HepG2 (cell line): Measurements from ENCODE around the gene ZNF714. TPM values are rescaled to one million over a fixed set of nuclear protein-coding genes. Genes with fewer than 3 reads are reported as not detected.

Experiments
- HNF4A ChIP-seq: sonication (generic); formaldehyde crosslinking; IDR thresholded peaks from 2 replicates; pipeline ENCODE4 v1.4.0; 2020; ENCODE audit warnings: missing genetic modification reagents
- MTA3 ChIP-seq: sonication (generic); formaldehyde crosslinking; IDR thresholded peaks from 2 replicates; pipeline ENCODE4 v1.4.0; 2020; ENCODE audit warnings: missing genetic modification reagents
- NFE2L2 ChIP-seq: fragments of 150-350 bp; IDR thresholded peaks from 2 replicates; pipeline ENCODE4 v1.6.1; 2014; ENCODE audit warnings: low read length
- NR2F6 ChIP-seq, 2 experiments: IDR thresholded peaks; 2 replicates each; pipeline ENCODE4 v1.6.1; 2016; ENCODE audit warnings: antibody characterized with exemption in 1 of 2, mild to moderate bottlenecking in 1 of 2
- RCOR2 ChIP-seq: IDR thresholded peaks from 2 replicates; pipeline ENCODE4 v1.6.1; 2016; ENCODE audit warnings: missing biosample characterization, missing genetic modification reagents
- SNAI1 ChIP-seq: sonication (generic); formaldehyde crosslinking; IDR thresholded peaks from 2 replicates; pipeline ENCODE4 v1.5.0; 2020; ENCODE audit warnings: mild to moderate bottlenecking, missing genetic modification reagents, borderline replicate concordance
- SP140L ChIP-seq: sonication (generic); formaldehyde crosslinking; IDR thresholded peaks from 2 replicates; pipeline ENCODE4 v1.4.0; 2020; ENCODE audit warnings: missing genetic modification reagents, borderline replicate concordance
- ZIK1 ChIP-seq: sonication (generic); formaldehyde crosslinking; IDR thresholded peaks from 2 replicates; pipeline ENCODE4 v1.5.0; 2020; ENCODE audit warnings: mild to moderate bottlenecking, low read depth, missing genetic modification reagents, borderline replicate concordance
- ZNF124 ChIP-seq: sonication (generic); formaldehyde crosslinking; IDR thresholded peaks from 2 replicates; pipeline ENCODE4 v1.4.0; 2020; ENCODE audit warnings: missing genetic modification reagents
- ZNF224 ChIP-seq: sonication (generic); formaldehyde crosslinking; IDR thresholded peaks from 2 replicates; pipeline ENCODE4 v1.5.0; 2020; ENCODE audit warnings: mild to moderate bottlenecking, missing genetic modification reagents
- ZSCAN21 ChIP-seq: sonication (generic); formaldehyde crosslinking; IDR thresholded peaks from 2 replicates; pipeline ENCODE4 v1.8.0; 2022; ENCODE audit warnings: mild to moderate bottlenecking, missing genetic modification reagents, moderate library complexity, borderline replicate concordance
- ZSCAN30 ChIP-seq: sonication (generic); formaldehyde crosslinking; IDR thresholded peaks from 2 replicates; pipeline ENCODE4 v1.5.0; 2020; ENCODE audit warnings: mild to moderate bottlenecking, missing genetic modification reagents
- polyA plus RNA-seq, 8 experiments: library from polyadenylated mRNA; depleted of rRNA in 3 of 8; stranded (reverse) in 7 of 8; unstranded in 1 of 8; fragments of >200 nt; fragmentation: Illumina TruSeq in 4 of 8; extraction: Trizol in 4 of 8; gene quantifications; 2 replicates each; pipeline versions ENCODE4 v1.2.1 to v1.2.3, GENCODE V29; 2011 to 2016; ENCODE audit warnings: low read depth in 4 of 8, missing spikeins in 1 of 8, mixed read lengths in 1 of 8; ENCODE audit not compliant: insufficient read depth in 1 of 8
- total RNA-seq, 5 experiments: library from RNA; depleted of rRNA; stranded (reverse); fragments of >200 nt; fragmentation: Illumina TruSeq; extraction: Trizol; gene quantifications; 2 replicates each; pipeline ENCODE4 v1.2.3, GENCODE V29; 2016; ENCODE audit warnings: low read depth in 1 of 5
- TF ChIP-seq, protein P1 (sequence below): sonication (generic); formaldehyde crosslinking; IDR thresholded peaks from 2 replicates; pipeline ENCODE4 v1.4.0; 2020; ENCODE audit warnings: missing genetic modification reagents, borderline replicate concordance
- TF ChIP-seq, protein P2 (sequence below): sonication (generic); formaldehyde crosslinking; conservative IDR thresholded peaks from 2 replicates; pipeline ENCODE4 v1.8.0; 2022; ENCODE audit warnings: mild to moderate bottlenecking, moderate library complexity, missing genetic modification reagents
- TF ChIP-seq, protein P3 (sequence below): sonication (generic); formaldehyde crosslinking; IDR thresholded peaks from 2 replicates; pipeline ENCODE4 v1.5.0; 2020; ENCODE audit warnings: mild to moderate bottlenecking, missing genetic modification reagents
- TF ChIP-seq, protein P4 (sequence below): IDR thresholded peaks from 2 replicates; pipeline ENCODE4 v1.6.1; 2016; ENCODE audit warnings: low read depth
- TF ChIP-seq, protein P5 (sequence below): sonication (generic); formaldehyde crosslinking; IDR thresholded peaks from 2 replicates; pipeline ENCODE4 v1.4.0; 2020; ENCODE audit warnings: missing genetic modification reagents, mild to moderate bottlenecking, borderline replicate concordance
- TF ChIP-seq, protein P6 (sequence below): sonication (generic); formaldehyde crosslinking; IDR thresholded peaks from 2 replicates; pipeline ENCODE4 v1.5.1; 2020; ENCODE audit warnings: mild to moderate bottlenecking, missing genetic modification reagents, borderline replicate concordance

Gene ZNF714
- total and polyA plus RNA-seq, 2 of the 13 experiments (the other 11 are each of a cell fraction or from before 2014, with no cell fraction given), result 6.7 to 27.8 TPM

DNA sequence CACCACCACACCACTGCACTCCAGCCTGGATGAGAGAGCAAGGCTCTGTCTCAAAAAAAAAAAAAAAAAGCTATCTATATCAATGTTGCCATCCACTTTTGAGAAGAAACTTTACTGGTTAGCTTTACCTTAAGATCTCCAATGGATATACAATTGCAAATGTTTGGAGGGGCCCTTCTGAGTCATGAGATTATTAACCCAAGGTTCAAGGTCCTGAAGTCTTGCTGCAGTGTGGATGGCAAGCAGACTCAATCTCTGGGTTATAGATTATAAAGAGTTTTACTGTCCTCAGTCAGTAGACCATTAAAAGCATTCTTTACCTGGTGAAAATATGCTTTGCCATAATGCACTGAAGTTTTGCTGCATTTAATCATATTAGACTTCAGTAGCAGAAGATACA, 56.1 kb downstream of the ZNF714 start (continued):
- TF ChIP-seq SNAI1 (CRISPR knock-in tag), result no peak
- no peak for TF ChIP-seq RCOR2 (CRISPR knock-in tag)
- TF ChIP-seq, protein P1, sequence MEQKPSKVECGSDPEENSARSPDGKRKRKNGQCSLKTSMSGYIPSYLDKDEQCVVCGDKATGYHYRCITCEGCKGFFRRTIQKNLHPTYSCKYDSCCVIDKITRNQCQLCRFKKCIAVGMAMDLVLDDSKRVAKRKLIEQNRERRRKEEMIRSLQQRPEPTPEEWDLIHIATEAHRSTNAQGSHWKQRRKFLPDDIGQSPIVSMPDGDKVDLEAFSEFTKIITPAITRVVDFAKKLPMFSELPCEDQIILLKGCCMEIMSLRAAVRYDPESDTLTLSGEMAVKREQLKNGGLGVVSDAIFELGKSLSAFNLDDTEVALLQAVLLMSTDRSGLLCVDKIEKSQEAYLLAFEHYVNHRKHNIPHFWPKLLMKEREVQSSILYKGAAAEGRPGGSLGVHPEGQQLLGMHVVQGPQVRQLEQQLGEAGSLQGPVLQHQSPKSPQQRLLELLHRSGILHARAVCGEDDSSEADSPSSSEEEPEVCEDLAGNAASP, result no peak
- no peak for TF ChIP-seq ZNF124
- TF ChIP-seq, protein P2, sequence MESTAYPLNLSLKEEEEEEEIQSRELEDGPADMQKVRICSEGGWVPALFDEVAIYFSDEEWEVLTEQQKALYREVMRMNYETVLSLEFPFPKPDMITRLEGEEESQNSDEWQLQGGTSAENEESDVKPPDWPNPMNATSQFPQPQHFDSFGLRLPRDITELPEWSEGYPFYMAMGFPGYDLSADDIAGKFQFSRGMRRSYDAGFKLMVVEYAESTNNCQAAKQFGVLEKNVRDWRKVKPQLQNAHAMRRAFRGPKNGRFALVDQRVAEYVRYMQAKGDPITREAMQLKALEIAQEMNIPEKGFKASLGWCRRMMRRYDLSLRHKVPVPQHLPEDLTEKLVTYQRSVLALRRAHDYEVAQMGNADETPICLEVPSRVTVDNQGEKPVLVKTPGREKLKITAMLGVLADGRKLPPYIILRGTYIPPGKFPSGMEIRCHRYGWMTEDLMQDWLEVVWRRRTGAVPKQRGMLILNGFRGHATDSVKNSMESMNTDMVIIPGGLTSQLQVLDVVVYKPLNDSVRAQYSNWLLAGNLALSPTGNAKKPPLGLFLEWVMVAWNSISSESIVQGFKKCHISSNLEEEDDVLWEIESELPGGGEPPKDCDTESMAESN (CRISPR knock-in tag), result no peak
- TF ChIP-seq, protein P3, sequence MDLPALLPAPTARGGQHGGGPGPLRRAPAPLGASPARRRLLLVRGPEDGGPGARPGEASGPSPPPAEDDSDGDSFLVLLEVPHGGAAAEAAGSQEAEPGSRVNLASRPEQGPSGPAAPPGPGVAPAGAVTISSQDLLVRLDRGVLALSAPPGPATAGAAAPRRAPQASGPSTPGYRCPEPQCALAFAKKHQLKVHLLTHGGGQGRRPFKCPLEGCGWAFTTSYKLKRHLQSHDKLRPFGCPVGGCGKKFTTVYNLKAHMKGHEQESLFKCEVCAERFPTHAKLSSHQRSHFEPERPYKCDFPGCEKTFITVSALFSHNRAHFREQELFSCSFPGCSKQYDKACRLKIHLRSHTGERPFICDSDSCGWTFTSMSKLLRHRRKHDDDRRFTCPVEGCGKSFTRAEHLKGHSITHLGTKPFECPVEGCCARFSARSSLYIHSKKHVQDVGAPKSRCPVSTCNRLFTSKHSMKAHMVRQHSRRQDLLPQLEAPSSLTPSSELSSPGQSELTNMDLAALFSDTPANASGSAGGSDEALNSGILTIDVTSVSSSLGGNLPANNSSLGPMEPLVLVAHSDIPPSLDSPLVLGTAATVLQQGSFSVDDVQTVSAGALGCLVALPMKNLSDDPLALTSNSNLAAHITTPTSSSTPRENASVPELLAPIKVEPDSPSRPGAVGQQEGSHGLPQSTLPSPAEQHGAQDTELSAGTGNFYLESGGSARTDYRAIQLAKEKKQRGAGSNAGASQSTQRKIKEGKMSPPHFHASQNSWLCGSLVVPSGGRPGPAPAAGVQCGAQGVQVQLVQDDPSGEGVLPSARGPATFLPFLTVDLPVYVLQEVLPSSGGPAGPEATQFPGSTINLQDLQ (CRISPR knock-in tag), result no peak
- TF ChIP-seq HNF4A, result peak; percentile 55
- no peak for TF ChIP-seq ZSCAN21
- TF ChIP-seq NFE2L2, result no peak
- TF ChIP-seq, protein P4, sequence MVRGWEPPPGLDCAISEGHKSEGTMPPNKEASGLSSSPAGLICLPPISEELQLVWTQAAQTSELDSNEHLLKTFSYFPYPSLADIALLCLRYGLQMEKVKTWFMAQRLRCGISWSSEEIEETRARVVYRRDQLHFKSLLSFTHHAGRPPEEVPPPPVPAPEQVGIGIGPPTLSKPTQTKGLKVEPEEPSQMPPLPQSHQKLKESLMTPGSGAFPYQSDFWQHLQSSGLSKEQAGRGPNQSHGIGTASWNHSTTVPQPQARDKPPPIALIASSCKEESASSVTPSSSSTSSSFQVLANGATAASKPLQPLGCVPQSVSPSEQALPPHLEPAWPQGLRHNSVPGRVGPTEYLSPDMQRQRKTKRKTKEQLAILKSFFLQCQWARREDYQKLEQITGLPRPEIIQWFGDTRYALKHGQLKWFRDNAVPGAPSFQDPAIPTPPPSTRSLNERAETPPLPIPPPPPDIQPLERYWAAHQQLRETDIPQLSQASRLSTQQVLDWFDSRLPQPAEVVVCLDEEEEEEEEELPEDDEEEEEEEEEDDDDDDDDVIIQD (CRISPR knock-in tag), result 0 out of 2 replicates have a peak, but pooled peaks have one; percentile 12
- no peak for TF ChIP-seq SP140L (CRISPR knock-in tag)
- TF ChIP-seq ZNF224, result no peak
- TF ChIP-seq, protein P5, sequence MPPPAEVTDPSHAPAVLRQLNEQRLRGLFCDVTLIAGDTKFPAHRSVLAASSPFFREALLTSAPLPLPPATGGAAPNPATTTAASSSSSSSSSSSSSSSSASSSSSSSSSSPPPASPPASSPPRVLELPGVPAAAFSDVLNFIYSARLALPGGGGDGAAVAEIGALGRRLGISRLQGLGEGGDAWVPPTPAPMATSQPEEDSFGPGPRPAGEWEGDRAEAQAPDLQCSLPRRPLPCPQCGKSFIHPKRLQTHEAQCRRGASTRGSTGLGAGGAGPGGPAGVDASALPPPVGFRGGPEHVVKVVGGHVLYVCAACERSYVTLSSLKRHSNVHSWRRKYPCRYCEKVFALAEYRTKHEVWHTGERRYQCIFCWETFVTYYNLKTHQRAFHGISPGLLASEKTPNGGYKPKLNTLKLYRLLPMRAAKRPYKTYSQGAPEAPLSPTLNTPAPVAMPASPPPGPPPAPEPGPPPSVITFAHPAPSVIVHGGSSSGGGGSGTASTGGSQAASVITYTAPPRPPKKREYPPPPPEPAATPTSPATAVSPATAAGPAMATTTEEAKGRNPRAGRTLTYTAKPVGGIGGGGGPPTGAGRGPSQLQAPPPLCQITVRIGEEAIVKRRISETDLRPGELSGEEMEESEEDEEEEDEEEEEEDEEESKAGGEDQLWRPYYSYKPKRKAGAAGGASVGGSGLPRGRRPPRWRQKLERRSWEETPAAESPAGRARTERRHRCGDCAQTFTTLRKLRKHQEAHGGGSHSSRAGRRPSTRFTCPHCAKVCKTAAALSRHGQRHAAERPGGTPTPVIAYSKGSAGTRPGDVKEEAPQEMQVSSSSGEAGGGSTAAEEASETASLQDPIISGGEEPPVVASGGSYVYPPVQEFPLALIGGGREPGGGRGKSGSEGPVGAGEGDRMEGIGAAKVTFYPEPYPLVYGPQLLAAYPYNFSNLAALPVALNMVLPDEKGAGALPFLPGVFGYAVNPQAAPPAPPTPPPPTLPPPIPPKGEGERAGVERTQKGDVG (CRISPR knock-in tag), result no peak
- TF ChIP-seq MTA3, result no peak
- no peak for TF ChIP-seq NR2F6 (IDR thresholded peaks at IDR 0.05)
- 0 out of 2 replicates have a peak, but pooled peaks have one; percentile 9 for TF ChIP-seq NR2F6 (CRISPR knock-in tag; IDR thresholded peaks at IDR 0.05)
- no peak for TF ChIP-seq ZSCAN30 (CRISPR knock-in tag)
- TF ChIP-seq ZIK1 (CRISPR knock-in tag), result no peak
- TF ChIP-seq, protein P6, sequence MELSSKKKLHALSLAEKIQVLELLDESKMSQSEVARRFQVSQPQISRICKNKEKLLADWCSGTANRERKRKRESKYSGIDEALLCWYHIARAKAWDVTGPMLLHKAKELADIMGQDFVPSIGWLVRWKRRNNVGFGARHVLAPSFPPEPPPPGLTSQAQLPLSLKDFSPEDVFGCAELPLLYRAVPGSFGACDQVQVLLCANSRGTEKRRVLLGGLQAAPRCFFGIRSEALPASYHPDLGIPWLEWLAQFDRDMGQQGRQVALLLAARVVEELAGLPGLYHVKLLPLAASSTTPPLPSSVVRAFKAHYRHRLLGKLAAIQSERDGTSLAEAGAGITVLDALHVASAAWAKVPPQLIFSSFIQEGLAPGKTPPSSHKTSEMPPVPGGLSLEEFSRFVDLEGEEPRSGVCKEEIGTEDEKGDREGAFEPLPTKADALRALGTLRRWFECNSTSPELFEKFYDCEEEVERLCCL (CRISPR knock-in tag), result no peak
